Astrocyte (in vitro differentiated cells and primary cell): ENCODE data around the gene MTCP1. TPM values are rescaled to one million over a fixed set of nuclear protein-coding genes. Genes with fewer than 3 reads are reported as not detected.
A peak's percentile ranks its signal among the peaks of the same experiment; 100 is the strongest.

Experiments used
- DNase-seq: peaks from one replicate; pipeline ENCODE4 v3.0.0-alpha.2; 2010; ENCODE audit warnings: low read depth
- FAIRE-seq: peaks from 2 replicates; lab custom pipeline; 2011; peaks lifted over from hg19 to GRCh38; lab: Jason Lieb, UNC
- H2AFZ ChIP-seq: 2 replicates; pipeline ENCODE4 v1.6.0; 2012; ENCODE audit warnings: low read depth, low read length, inconsistent platforms
- H3K27ac ChIP-seq: 2 replicates; pipeline ENCODE4 v1.5.1; 2011; ENCODE audit warnings: low read depth, low read length, inconsistent platforms
- H3K27me3 ChIP-seq: 2 replicates; pipeline ENCODE4 v1.6.0; 2011; ENCODE audit warnings: low read length, inconsistent platforms; ENCODE audit not compliant: insufficient read depth
- H3K36me3 ChIP-seq: 2 replicates; pipeline ENCODE4 v1.5.1; 2011; ENCODE audit warnings: low read length, inconsistent platforms; ENCODE audit not compliant: insufficient read depth
- H3K4me1 ChIP-seq: 2 replicates; pipeline ENCODE4 v1.5.1; 2011; ENCODE audit warnings: low read length, inconsistent platforms; ENCODE audit not compliant: insufficient read depth
- H3K4me2 ChIP-seq: 2 replicates; pipeline ENCODE4 v1.6.0; 2012; ENCODE audit warnings: low read length, inconsistent platforms
- H3K4me3 ChIP-seq: 2 replicates; pipeline ENCODE4 v1.5.1; 2011; ENCODE audit warnings: low read depth, mild to moderate bottlenecking, low read length, inconsistent platforms; ENCODE audit not compliant: insufficient read depth
- H3K79me2 ChIP-seq: 2 replicates; pipeline ENCODE4 v1.6.0; 2012; ENCODE audit warnings: mild to moderate bottlenecking, low read length, inconsistent platforms; ENCODE audit not compliant: insufficient read depth
- H3K9ac ChIP-seq: 2 replicates; pipeline ENCODE4 v1.6.0; 2012; ENCODE audit warnings: mild to moderate bottlenecking, low read length, inconsistent platforms
- H3K9me3 ChIP-seq: 2 replicates; pipeline ENCODE4 v1.5.1; 2012; ENCODE audit warnings: low read depth, mild to moderate bottlenecking, low read length, inconsistent platforms; ENCODE audit not compliant: insufficient read depth
- H4K20me1 ChIP-seq: 2 replicates; pipeline ENCODE4 v1.6.0; 2012; ENCODE audit warnings: low read length, inconsistent platforms; ENCODE audit not compliant: insufficient read depth
- H3K27ac Mint-ChIP-seq: one replicate; pipeline ENCODE4 v1.8.0; 2021; ENCODE audit warnings: mild to moderate bottlenecking, mixed read lengths; ENCODE audit not compliant: unreplicated experiment
- H3K27me3 Mint-ChIP-seq: one replicate; pipeline ENCODE4 v1.8.0; 2021; ENCODE audit warnings: low read depth, mixed read lengths; ENCODE audit not compliant: unreplicated experiment
- H3K36me3 Mint-ChIP-seq: one replicate; pipeline ENCODE4 v1.8.0; 2021; ENCODE audit warnings: low read depth, mixed read lengths; ENCODE audit not compliant: unreplicated experiment
- H3K4me1 Mint-ChIP-seq: one replicate; pipeline ENCODE4 v1.8.0; 2021; ENCODE audit warnings: low read depth, mixed read lengths; ENCODE audit not compliant: unreplicated experiment
- H3K4me3 Mint-ChIP-seq: one replicate; pipeline ENCODE4 v1.8.0; 2021; ENCODE audit warnings: mild to moderate bottlenecking, moderate library complexity, mixed read lengths; ENCODE audit not compliant: unreplicated experiment
- H3K9me3 Mint-ChIP-seq: one replicate; pipeline ENCODE4 v1.8.0; 2021; ENCODE audit warnings: mild to moderate bottlenecking, mixed read lengths; ENCODE audit not compliant: unreplicated experiment
- EZH2 ChIP-seq: IDR thresholded peaks from 2 replicates; pipeline ENCODE4 v1.6.1; 2012; ENCODE audit warnings: mild to moderate bottlenecking, low read length, inconsistent platforms; ENCODE audit not compliant: insufficient read depth
- total RNA-seq: library from RNA; stranded (reverse); gene quantifications from 2 replicates; pipeline ENCODE4 v1.2.1, GENCODE V29; 2021
- TF ChIP-seq, protein P1 (sequence below): IDR thresholded peaks from 2 replicates; pipeline ENCODE4 v1.5.1; 2011; ENCODE audit warnings: low read depth, mild to moderate bottlenecking, inconsistent platforms, low read length, moderate library complexity; ENCODE audit not compliant: insufficient read depth

MTCP1 gene
- total RNA-seq, 1 donor from 2014 or later: 8.9 TPM

DNA sequence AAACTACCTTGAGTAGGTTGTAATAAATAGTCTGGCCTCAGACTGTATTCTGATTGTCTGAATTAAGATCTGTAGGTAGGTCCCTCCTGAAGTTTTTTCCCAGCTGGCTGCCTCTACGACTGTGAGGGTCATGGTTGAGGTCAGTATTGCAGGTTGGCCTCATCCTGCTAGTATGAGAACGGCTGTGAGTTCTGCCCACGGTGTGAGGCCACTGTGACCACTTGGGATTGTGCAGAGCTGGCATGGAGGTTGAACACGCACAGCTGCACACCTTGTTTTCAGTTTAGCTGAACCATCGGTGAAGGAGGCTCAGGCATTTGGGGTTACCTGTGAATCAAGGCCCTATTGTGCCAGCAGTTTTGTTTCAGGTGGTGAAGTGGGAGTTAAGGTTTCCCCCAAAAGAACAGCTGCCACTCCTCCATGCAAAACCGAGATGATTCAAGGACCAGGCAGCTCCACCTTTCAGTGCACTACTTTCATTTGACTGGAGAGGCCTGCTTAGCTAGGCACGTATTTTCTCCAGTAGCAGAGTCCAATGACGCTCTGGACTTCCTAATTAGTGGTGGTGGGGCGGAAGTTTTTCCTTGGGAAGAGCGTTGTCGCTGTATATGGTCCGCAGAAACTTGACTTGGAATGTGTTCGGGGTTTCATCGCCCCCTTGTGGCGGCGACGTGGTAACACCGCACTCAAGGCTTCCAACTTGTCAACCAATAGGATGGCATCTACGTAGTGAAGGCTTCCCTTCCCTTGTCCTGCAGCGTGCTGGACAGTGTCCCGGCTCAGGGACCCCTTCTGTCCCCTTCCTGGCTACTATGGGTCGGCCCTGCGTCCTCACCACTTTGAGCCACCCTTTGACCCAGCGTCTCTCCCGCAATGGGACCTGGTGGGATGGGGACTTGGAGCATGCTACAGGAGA lies 13.8 kb downstream of the MTCP1 start:
- H3K4me3 ChIP-seq: peak overlapping the region; percentile 23
- peak overlapping the region; percentile 47 for H2AFZ ChIP-seq
- FAIRE-seq (peak; percentile 85), DNase-seq (peak; percentile 51)
- H3K4me2 ChIP-seq: peak overlapping the region; percentile 82
- Mint-ChIP-seq H3K27me3 (no peaks in the 10 kb centered on the region), H3K9me3 (no peaks in the 10 kb centered on the region), H3K36me3 (peaks cover 6% of the 10 kb centered on the region), H3K4me3 (no peak overlapping the region), H3K27ac (no peak overlapping the region), H3K4me1 (peaks cover 2% of the 10 kb centered on the region)
- TF ChIP-seq, protein P1, sequence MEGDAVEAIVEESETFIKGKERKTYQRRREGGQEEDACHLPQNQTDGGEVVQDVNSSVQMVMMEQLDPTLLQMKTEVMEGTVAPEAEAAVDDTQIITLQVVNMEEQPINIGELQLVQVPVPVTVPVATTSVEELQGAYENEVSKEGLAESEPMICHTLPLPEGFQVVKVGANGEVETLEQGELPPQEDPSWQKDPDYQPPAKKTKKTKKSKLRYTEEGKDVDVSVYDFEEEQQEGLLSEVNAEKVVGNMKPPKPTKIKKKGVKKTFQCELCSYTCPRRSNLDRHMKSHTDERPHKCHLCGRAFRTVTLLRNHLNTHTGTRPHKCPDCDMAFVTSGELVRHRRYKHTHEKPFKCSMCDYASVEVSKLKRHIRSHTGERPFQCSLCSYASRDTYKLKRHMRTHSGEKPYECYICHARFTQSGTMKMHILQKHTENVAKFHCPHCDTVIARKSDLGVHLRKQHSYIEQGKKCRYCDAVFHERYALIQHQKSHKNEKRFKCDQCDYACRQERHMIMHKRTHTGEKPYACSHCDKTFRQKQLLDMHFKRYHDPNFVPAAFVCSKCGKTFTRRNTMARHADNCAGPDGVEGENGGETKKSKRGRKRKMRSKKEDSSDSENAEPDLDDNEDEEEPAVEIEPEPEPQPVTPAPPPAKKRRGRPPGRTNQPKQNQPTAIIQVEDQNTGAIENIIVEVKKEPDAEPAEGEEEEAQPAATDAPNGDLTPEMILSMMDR: peak; percentile 69
- no peak for TF ChIP-seq EZH2
- no peaks in the 10 kb centered on the region for H3K9me3 ChIP-seq
- no peak overlapping the region for H3K27ac ChIP-seq
- peak overlapping the region; percentile 38 for H3K9ac ChIP-seq
- no peaks in the 10 kb centered on the region for H3K79me2 ChIP-seq
- H3K27me3 ChIP-seq: no peaks in the 10 kb centered on the region
- H3K4me1 ChIP-seq: no peaks in the 10 kb centered on the region
- H3K36me3 ChIP-seq: no peaks in the 10 kb centered on the region
- no peaks in the 10 kb centered on the region for H4K20me1 ChIP-seq

DNA sequence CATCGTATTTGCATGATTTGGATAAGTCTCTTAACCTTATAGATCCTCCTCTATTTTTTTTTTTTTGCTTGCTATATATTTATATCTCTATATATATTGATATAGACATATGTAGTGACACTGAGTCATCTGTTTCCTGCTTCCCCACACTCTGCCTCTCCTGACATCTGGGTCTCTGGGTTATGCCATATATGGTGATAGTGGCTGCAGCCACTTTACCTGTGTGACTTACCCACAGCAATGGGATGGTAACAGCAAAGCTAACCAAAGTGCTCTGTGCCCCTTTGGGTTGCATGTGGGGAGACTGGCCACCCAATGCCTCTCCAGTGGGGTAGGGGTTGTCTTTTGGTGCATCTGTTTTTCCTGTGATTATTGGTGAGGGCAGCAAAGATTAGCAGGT lies 14.5 kb downstream of the MTCP1 start:
- H3K4me2 ChIP-seq: no peak overlapping the region
- H3K4me3 ChIP-seq: no peak overlapping the region
- Mint-ChIP-seq H3K4me3 (no peak overlapping the region), H3K4me1 (peaks cover 2% of the 10 kb centered on the region), H3K9me3 (no peaks in the 10 kb centered on the region), H3K36me3 (peaks cover 6% of the 10 kb centered on the region), H3K27ac (no peak overlapping the region), H3K27me3 (no peaks in the 10 kb centered on the region)
- TF ChIP-seq, protein P1: no peak
- TF ChIP-seq EZH2: no peak
- no peaks in the 10 kb centered on the region for H3K36me3 ChIP-seq
- DNase-seq (no peak), FAIRE-seq (no peak)
- H3K79me2 ChIP-seq: no peaks in the 10 kb centered on the region
- no peak overlapping the region for H3K9ac ChIP-seq
- no peaks in the 10 kb centered on the region for H3K9me3 ChIP-seq
- no peak overlapping the region for H2AFZ ChIP-seq
- H3K27ac ChIP-seq: no peak overlapping the region
- no peaks in the 10 kb centered on the region for H3K4me1 ChIP-seq
- no peaks in the 10 kb centered on the region for H3K27me3 ChIP-seq
- H4K20me1 ChIP-seq: no peaks in the 10 kb centered on the region

DNA sequence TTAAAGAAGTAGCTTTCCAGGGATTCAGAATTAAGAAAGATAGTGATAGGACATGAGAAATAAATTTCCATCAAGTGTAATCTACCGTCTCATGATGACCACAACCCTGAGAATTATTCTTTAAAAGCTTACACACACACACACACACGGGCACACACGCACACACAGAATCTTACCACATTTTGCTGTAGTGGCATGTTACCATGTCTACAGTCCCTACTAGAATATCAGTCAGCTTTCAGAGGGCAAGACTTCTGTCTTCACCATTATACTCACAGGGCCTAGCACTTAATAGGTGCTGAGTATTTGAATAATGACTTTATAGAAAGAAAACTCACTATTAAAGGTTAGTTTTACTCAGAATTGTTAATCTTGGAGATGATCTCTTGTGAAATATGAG lies 15.4 kb downstream of the MTCP1 start:
- H3K27ac Mint-ChIP-seq: no peak overlapping the region
- peaks cover 2% of the 10 kb centered on the region for H3K4me1 Mint-ChIP-seq
- Histone ChIP-seq H3K9ac (no peak overlapping the region), H3K27ac (no peak overlapping the region), H3K27me3 (no peaks in the 10 kb centered on the region), H4K20me1 (no peaks in the 10 kb centered on the region), H3K4me2 (no peak overlapping the region), H3K79me2 (no peaks in the 10 kb centered on the region), H3K9me3 (no peaks in the 10 kb centered on the region), H3K36me3 (no peaks in the 10 kb centered on the region), H3K4me3 (no peak overlapping the region), H3K4me1 (no peaks in the 10 kb centered on the region), H2AFZ (no peak overlapping the region)
- H3K9me3 Mint-ChIP-seq: no peaks in the 10 kb centered on the region
- no peaks in the 10 kb centered on the region for H3K27me3 Mint-ChIP-seq
- no peak for DNase-seq
- no peak for FAIRE-seq
- no peak for TF ChIP-seq EZH2
- TF ChIP-seq, protein P1: no peak
- H3K36me3 Mint-ChIP-seq: peaks cover 6% of the 10 kb centered on the region
- H3K4me3 Mint-ChIP-seq: no peak overlapping the region
